ENCODE data around the gene PPP4R3B. TPM values are rescaled to one million over a fixed set of nuclear protein-coding genes. Genes with fewer than 3 reads are reported as not detected.

PPP4R3B gene
- total and polyA plus RNA-seq, 2 of the 8 experiments (the other 6 are each of a cell fraction or from before 2014, with no cell fraction given), result 8.5 to 39.1 TPM

- TF ChIP-seq EP300 (IDR thresholded peaks at IDR 0.05; ENCODE audit: borderline replicate concordance in 1 of 2, low read depth in 2 of 2, low read length in 2 of 2) (no peak), SRF (IDR thresholded peaks at IDR 0.05; ENCODE audit: low read depth, low read length) (no peak)
Measured at GRCh38 chr2:55556809-55557208, 60.6 kb downstream of the PPP4R3B start (continued).
